IPS-NIHi7 (cell line): Measurements from ENCODE around the gene SPATA31A1.
"Not testable (repeated sequence)": the region's sequence is repeated elsewhere in the genome, so short reads cannot be mapped to it uniquely, and the experiment has no call there.

ENCODE experiments used
- DNase-seq: peaks from one replicate; pipeline ENCODE4 v3.0.0; 2012; ENCODE audit warnings: mixed read lengths; ENCODE audit errors: extremely low spot score

SPATA31A1 gene

GRCh38 chr9:39355369-39355768 lies at the start of gene SPATA31A1:
Gene SPATA31A1 (plus strand): TSS chr9:39355669. CDS start chr9:39355731, 62 bp downstream.
- DNase-seq: not testable (repeated sequence)

GRCh38 chr9:39407261-39408204 lies 52.1 kb downstream of the SPATA31A1 start:
- not testable (repeated sequence) for DNase-seq

GRCh38 chr9:39411254-39411940 lies 55.9 kb downstream of the SPATA31A1 start:
- not testable (repeated sequence) for DNase-seq
